PC-3 (cell line): ENCODE results near the gene TENM4. TPM values are rescaled to one million over a fixed set of nuclear protein-coding genes. Genes with fewer than 3 reads are reported as not detected.

Experiments
- ATAC-seq: fragments of 200-7000 bp; cut with Tn5 transposase; 2 replicates; pipeline ENCODE4 v1.9.1; 2020; ENCODE audit warnings: mild to moderate bottlenecking, moderate library complexity
- BruUV-seq: library from RNA; stranded (reverse); fragments of 400-500 nt; replicated peaks from 2 replicates; lab custom pipeline; 2021; lab: Mats Ljungman, UMichigan
- CTCF ChIA-PET: fragments of 300-600 bp; sonication (Branson Sonifier 250); formaldehyde crosslinking; loops from one replicate; lab custom pipeline; 2022; ENCODE audit warnings: antibody characterized with exemption; lab: Charles Lee
- POLR2A ChIA-PET: fragments of 300-600 bp; sonication (Branson Sonifier 250); formaldehyde crosslinking; loops from one replicate; lab custom pipeline; 2022; ENCODE audit warnings: antibody characterized with exemption; ENCODE audit not compliant: unreplicated experiment; lab: Charles Lee
- DNase-seq: peaks from one replicate; pipeline ENCODE4 v3.0.0-alpha.2; 2015
- H2AFZ ChIP-seq: fragments of 300-600 bp; sonication (generic); 2 replicates; pipeline ENCODE4 v1.6.0; 2016; ENCODE audit warnings: antibody characterized with exemption, low read length
- H3F3A ChIP-seq: fragments of 300-600 bp; sonication (generic); one replicate; pipeline ENCODE4 v1.6.0; 2017; ENCODE audit warnings: antibody characterized with exemption, low read length, control low read depth, mild to moderate bottlenecking; ENCODE audit not compliant: unreplicated experiment
- H3K27ac ChIP-seq: fragments of 300-600 bp; sonication (generic); 2 replicates; pipeline ENCODE4 v1.5.1; 2016; ENCODE audit warnings: mild to moderate bottlenecking, low read length
- H3K27me3 ChIP-seq: fragments of 300-600 bp; sonication (generic); 2 replicates; pipeline ENCODE4 v1.6.1; 2016; ENCODE audit warnings: low read length, mixed read lengths
- H3K36me3 ChIP-seq: fragments of 300-600 bp; sonication (generic); 2 replicates; pipeline ENCODE4 v1.6.1; 2016; ENCODE audit warnings: low read depth, mixed run types, low read length, mixed read lengths
- H3K4me1 ChIP-seq: fragments of 300-600 bp; sonication (generic); 2 replicates; pipeline ENCODE4 v1.5.1; 2016; ENCODE audit warnings: low read length; ENCODE audit not compliant: insufficient read depth
- H3K4me2 ChIP-seq: fragments of 300-600 bp; sonication (generic); 2 replicates; pipeline ENCODE4 v1.6.0; 2016; ENCODE audit warnings: low read length
- H3K4me3 ChIP-seq: fragments of 300-600 bp; sonication (generic); 2 replicates; pipeline ENCODE4 v1.5.1; 2016; ENCODE audit warnings: mild to moderate bottlenecking, low read length, mixed read lengths
- H3K79me2 ChIP-seq: fragments of 300-600 bp; sonication (generic); 2 replicates; pipeline ENCODE4 v1.6.1; 2017; ENCODE audit warnings: low read length, mixed read lengths
- H3K9ac ChIP-seq: fragments of 300-600 bp; sonication (generic); 2 replicates; pipeline ENCODE4 v1.6.0; 2016; ENCODE audit warnings: mild to moderate bottlenecking, low read length
- H3K9me2 ChIP-seq: fragments of 300-600 bp; sonication (generic); replicated peaks from 2 replicates; pipeline ENCODE4 v1.6.1; 2016; ENCODE audit warnings: mixed run types, low read length, mixed read lengths
- H3K9me3 ChIP-seq: fragments of 300-600 bp; sonication (generic); 2 replicates; pipeline ENCODE4 v1.6.1; 2016; ENCODE audit warnings: low read length, mixed read lengths
- H4K20me1 ChIP-seq: fragments of 300-600 bp; sonication (generic); 2 replicates; pipeline ENCODE4 v1.6.1; 2016; ENCODE audit warnings: low read length, mixed read lengths
- CTCF ChIP-seq: fragments of 300-600 bp; sonication (generic); conservative IDR thresholded peaks from 2 replicates; pipeline ENCODE4 v1.5.1; 2017; ENCODE audit warnings: antibody characterized with exemption, low read depth, mild to moderate bottlenecking, low read length
- EZH2 ChIP-seq: fragments of 300-600 bp; sonication (generic); IDR thresholded peaks from one replicate; pipeline ENCODE4 v1.6.1; 2017; ENCODE audit warnings: antibody characterized with exemption, mild to moderate bottlenecking, low read length; ENCODE audit not compliant: unreplicated experiment
- EZH2phosphoT487 ChIP-seq: fragments of 300-600 bp; sonication (generic); IDR thresholded peaks from 2 replicates; pipeline ENCODE4 v1.6.1; 2018; ENCODE audit warnings: mild to moderate bottlenecking, antibody characterized with exemption, low read length, borderline replicate concordance
- intact Hi-C: fragments of 100-400 bp; cut with micrococcal nuclease; formaldehyde crosslinking; loops from 2 replicates; pipeline ENCODE4 v1.9.0; 2023
- total RNA-seq: library from RNA; depleted of rRNA; stranded (reverse); fragments of >200 nt; gene quantifications from 2 replicates; pipeline ENCODE4 v1.2.3, GENCODE V29; 2014

TENM4 gene
- total RNA-seq, 1 experiment from 2014 or later = 19.7 TPM

- H4K20me1 ChIP-seq = no peaks in the 10 kb centered on the region
- no peaks in the 10 kb centered on the region for H3K9me2 ChIP-seq
- no peak overlapping the region for H3K27ac ChIP-seq
- DNase-seq = no peak
- H3K79me2 ChIP-seq = no peaks in the 10 kb centered on the region
- POLR2A ChIA-PET = no interaction called here
- CTCF ChIA-PET = no interaction called here
- H2AFZ ChIP-seq = peak overlapping the region; percentile 64
- peak overlapping the region; percentile 66 for H3K4me2 ChIP-seq
- peaks cover 99% of the 10 kb centered on the region for H3K27me3 ChIP-seq
- H3K36me3 ChIP-seq = no peaks in the 10 kb centered on the region
- BruUV-seq = no TSS peak
- no peak overlapping the region for H3K9ac ChIP-seq
- no peaks in the 10 kb centered on the region for H3K9me3 ChIP-seq
- TF ChIP-seq CTCF = no peak
- TF ChIP-seq EZH2 = peak; percentile 90
- H3F3A ChIP-seq = no peaks in the 10 kb centered on the region
- H3K4me1 ChIP-seq = peaks cover 8% of the 10 kb centered on the region
- ATAC-seq = no peak
- intact Hi-C loops = no loop called here
- peak overlapping the region; percentile 58 for H3K4me3 ChIP-seq
These were observed 3.4 kb downstream of the TENM4 start for GRCh38 chr11:79437278-79437980.

- DNase-seq = no peak
- ATAC-seq = no peak
- POLR2A ChIA-PET = no interaction called here
- no peaks in the 10 kb centered on the region for H3F3A ChIP-seq
- no peaks in the 10 kb centered on the region for H3K9me2 ChIP-seq
- H3K4me2 ChIP-seq = peak overlapping the region; percentile 66
- H3K79me2 ChIP-seq = no peaks in the 10 kb centered on the region
- no peak overlapping the region for H2AFZ ChIP-seq
- peaks cover 8% of the 10 kb centered on the region for H3K4me1 ChIP-seq
- intact Hi-C loops = no loop called here
- no peaks in the 10 kb centered on the region for H4K20me1 ChIP-seq
- H3K9ac ChIP-seq = no peak overlapping the region
- no peak for TF ChIP-seq CTCF
- TF ChIP-seq EZH2phosphoT487 = no peak
- TF ChIP-seq EZH2 = no peak
- peak overlapping the region; percentile 58; the same call in 1 of the 2 replicates for H3K4me3 ChIP-seq
- CTCF ChIA-PET = no interaction called here
- BruUV-seq = no TSS peak
- no peaks in the 10 kb centered on the region for H3K9me3 ChIP-seq
- H3K36me3 ChIP-seq = no peaks in the 10 kb centered on the region
- no peak overlapping the region for H3K27ac ChIP-seq
- peaks cover 95% of the 10 kb centered on the region for H3K27me3 ChIP-seq
These were observed 3.9 kb downstream of the TENM4 start for GRCh38 chr11:79436919-79437277.

GRCh38 chr11:79434283-79434682 lies 6.5 kb downstream of the TENM4 start:
- ATAC-seq = no peak
- ChIA-PET POLR2A (no interaction called here), CTCF (no interaction called here)
- H3K4me1 ChIP-seq = peaks cover 10% of the 10 kb centered on the region
- no peak overlapping the region for H3K4me2 ChIP-seq
- H3K36me3 ChIP-seq = no peaks in the 10 kb centered on the region
- H3K79me2 ChIP-seq = no peaks in the 10 kb centered on the region
- no peaks in the 10 kb centered on the region for H3K9me3 ChIP-seq
- no peak for DNase-seq
- H3F3A ChIP-seq = no peaks in the 10 kb centered on the region
- BruUV-seq = no TSS peak
- no peak overlapping the region for H3K4me3 ChIP-seq
- TF ChIP-seq EZH2phosphoT487 = no peak
- no peak for TF ChIP-seq CTCF
- no peak for TF ChIP-seq EZH2
- H3K27ac ChIP-seq = no peak overlapping the region
- no peak overlapping the region for H2AFZ ChIP-seq
- H3K9ac ChIP-seq = no peak overlapping the region
- 0 out of 2 replicates have a peak, but pooled peaks cover 4% of the 10 kb centered on the region for H3K9me2 ChIP-seq
- H3K27me3 ChIP-seq = peaks cover 69% of the 10 kb centered on the region
- no peaks in the 10 kb centered on the region for H4K20me1 ChIP-seq
- intact Hi-C loops = no loop called here
